GM12892 (cell line): ENCODE results near the gene ATP6V0A1.
"Not testable (repeated sequence)": the region's sequence is repeated elsewhere in the genome, so short reads cannot be mapped to it uniquely, and the experiment has no call there.

Source experiments
- DNase-seq: peaks from one replicate; pipeline ENCODE4 v3.0.0; 2011; ENCODE audit not compliant: insufficient read length
- FAIRE-seq: peaks from 2 replicates; lab custom pipeline; 2011; peaks lifted over from hg19 to GRCh38; lab: Jason Lieb, UNC
- POLR2A ChIP-seq: IDR thresholded peaks from 2 replicates; pipeline ENCODE4 v1.6.1; 2011; ENCODE audit warnings: low read depth, low read length, control low read depth
- POLR2AphosphoS5 ChIP-seq: IDR thresholded peaks from 2 replicates; pipeline ENCODE4 v1.6.1; 2011; ENCODE audit warnings: low read depth, low read length, control low read depth
- TAF1 ChIP-seq: IDR thresholded peaks from 2 replicates; pipeline ENCODE4 v1.6.1; 2011; ENCODE audit warnings: low read depth, mild to moderate bottlenecking, control low read depth, low read length, borderline replicate concordance

ATP6V0A1 gene

DNA sequence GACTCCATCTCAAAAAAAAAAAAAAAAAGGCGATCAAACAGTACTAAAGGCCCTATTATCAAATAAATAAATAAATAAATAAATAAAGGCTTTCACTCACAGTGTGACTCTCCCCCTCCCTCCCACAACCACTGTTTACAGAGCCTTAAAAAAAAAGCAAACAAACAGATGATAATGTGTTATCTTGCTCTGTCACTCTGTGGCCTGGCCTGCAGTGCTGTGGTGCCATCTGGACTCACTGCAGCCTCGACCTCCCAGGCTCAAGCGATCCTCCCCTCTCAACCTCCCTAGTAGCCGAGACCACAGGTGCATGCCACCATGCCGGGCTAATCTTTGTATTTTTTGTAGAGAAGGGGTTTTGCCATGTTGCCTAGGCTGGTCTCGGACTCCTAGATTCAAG, 69.3 kb downstream of the ATP6V0A1 start:
- FAIRE-seq (no peak), DNase-seq (no peak)

GRCh38 chr17:42529061-42529460, 70.4 kb downstream of the ATP6V0A1 start:
- TF ChIP-seq POLR2AphosphoS5: no peak
- TF ChIP-seq POLR2A: no peak
- no peak for TF ChIP-seq TAF1
- DNase-seq: no peak
- no peak for FAIRE-seq

More for the DNA sequence above, 69.3 kb downstream of the ATP6V0A1 start:
- TF ChIP-seq POLR2A (no peak), POLR2AphosphoS5 (no peak), TAF1 (no peak)

DNA sequence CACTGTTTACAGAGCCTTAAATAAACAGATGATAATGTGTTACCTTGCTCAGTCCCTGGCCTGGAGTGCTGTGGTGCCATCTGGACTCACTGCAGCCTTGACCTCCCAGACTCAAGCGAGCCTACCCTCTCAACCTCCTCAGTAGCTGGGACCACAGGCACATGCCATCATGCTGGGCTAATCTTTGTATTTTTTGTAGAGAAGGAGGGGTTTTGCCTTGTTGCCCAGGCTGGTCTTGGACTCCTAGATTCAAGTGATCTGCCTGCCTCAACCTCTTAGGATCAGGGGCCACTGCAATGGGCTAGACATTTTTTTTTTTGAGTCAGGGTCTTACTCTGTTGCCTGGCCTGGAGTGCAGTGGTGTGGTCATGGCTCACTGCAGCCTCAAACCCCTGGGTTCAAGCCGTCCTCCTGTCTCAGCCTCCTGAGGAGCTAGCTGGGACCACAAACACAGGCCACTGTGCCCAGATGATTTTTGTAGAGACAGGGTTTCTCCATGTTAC, 72.3 kb downstream of the ATP6V0A1 start:
- FAIRE-seq: no peak

DNA sequence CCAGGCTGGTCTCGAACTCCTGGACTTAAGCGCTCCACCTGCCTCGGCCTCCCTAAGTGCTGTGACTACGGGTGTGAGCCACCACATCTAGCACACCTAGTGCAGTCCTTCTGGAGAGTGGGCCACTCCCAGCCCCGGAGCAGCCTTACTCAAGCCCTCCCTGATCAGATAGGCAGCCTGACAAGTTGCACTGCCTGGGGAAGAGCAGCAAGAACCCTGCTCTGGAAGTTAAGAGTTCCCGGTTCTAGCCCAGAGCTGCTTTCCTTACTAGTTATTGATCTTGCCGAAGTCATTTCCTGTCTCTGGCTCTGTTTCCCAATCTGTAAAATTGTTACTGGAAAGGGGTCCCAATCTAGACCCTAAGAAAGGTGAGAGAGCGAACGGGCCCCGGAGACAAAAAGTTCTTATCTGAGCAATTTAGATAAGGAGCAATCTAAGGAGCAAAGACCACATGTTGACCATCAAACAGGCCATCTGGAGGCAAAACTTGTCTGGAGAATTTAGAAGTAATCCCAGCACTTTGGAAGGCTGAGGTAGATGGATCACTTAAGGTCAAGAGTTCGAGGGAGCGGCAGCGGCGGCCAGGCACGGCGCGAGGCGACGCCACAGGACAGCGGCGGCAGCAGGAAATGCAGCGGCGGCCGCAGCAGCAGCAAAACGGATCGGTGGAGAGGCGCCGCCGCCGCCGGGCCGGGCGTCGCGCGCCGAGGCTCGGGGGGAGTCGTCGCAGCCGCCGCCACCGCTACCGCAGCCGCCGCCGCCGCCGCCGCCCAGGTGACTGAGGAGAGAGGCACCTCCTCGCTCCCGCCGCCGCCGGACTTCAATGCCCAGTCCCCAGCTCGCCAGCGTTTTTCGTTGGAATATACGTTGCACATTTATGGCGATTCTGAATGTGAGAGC, 73.0 kb downstream of the ATP6V0A1 start:
- no peak for TF ChIP-seq TAF1
- no peak for TF ChIP-seq POLR2AphosphoS5
- TF ChIP-seq POLR2A: no peak
- no peak for DNase-seq
- FAIRE-seq: peak; percentile 42

More for the DNA sequence above, 72.3 kb downstream of the ATP6V0A1 start:
- DNase-seq: no peak
- TF ChIP-seq POLR2A (no peak), POLR2AphosphoS5 (no peak), TAF1 (no peak)

DNA sequence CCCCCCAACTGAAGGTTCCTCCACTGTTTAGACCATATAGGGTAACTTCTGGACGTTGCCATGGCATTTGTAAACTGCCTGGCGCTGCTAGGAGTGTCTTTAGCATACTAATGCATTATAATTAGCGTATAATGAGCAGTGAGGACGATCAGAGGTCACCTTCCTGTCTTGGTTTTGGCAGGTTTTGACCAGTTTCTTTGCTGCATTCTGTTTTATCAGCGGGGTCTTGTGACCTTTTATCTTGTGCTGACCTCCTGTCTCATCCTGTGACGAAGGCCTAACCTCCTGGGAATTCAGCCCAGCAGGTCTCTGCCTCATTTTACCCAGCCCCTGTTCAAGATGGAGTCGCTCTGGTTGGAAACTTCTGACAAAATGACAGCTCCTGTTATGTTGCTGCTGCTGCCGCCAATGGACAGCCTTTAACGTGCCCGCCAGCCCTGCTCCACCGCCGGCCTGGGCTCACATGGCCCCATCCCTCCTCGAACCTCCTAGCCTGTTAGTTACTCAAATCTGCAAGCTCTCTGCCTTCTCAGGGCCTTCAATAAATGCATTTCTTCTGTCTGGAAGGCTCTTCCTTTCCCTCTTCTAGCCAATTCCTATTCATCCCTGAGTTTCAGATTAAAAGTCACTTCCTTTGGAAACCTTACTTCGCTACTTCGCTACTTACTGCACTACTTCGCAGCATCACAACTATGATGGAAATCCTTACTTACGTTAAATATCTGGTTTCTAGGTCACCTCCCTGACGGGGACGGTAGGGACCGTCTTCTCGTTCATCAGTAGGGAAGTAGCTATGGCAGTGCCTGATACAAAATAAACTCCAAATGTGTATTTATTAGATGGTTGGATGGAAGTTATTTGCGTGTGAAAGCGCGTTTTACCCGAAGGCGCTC, 76.7 kb downstream of the ATP6V0A1 start:
- DNase-seq: no peak
- peak; percentile 27 for FAIRE-seq
- TF ChIP-seq TAF1 (no peak), POLR2A (no peak), POLR2AphosphoS5 (no peak)

DNA sequence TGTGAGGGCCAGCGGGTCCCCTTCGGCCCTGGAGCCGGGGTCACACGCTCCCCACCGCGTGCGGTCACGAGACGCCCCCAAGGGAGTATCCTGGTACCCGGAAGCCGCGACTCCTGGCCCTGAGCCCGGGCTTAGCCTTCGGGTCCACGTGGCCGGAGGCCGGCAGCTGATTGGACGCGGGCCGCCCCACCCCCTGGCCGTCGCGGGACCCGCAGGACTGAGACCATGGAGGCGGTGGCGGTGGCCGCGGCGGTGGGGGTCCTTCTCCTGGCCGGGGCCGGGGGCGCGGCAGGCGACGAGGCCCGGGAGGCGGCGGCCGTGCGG, 77.3 kb downstream of the ATP6V0A1 start, which contains the start of gene NAGLU:
Gene NAGLU (plus strand): TSS at position 194 of the 324 bp plus-strand sequence. CDS start 32 bp downstream, at position 226.
- DNase-seq (peak; percentile 100), FAIRE-seq (peak; percentile 87)
- TF ChIP-seq POLR2A (peak; percentile 72), TAF1 (peak; percentile 70), POLR2AphosphoS5 (no peak; the same call in 1 of the 2 replicates)

DNA sequence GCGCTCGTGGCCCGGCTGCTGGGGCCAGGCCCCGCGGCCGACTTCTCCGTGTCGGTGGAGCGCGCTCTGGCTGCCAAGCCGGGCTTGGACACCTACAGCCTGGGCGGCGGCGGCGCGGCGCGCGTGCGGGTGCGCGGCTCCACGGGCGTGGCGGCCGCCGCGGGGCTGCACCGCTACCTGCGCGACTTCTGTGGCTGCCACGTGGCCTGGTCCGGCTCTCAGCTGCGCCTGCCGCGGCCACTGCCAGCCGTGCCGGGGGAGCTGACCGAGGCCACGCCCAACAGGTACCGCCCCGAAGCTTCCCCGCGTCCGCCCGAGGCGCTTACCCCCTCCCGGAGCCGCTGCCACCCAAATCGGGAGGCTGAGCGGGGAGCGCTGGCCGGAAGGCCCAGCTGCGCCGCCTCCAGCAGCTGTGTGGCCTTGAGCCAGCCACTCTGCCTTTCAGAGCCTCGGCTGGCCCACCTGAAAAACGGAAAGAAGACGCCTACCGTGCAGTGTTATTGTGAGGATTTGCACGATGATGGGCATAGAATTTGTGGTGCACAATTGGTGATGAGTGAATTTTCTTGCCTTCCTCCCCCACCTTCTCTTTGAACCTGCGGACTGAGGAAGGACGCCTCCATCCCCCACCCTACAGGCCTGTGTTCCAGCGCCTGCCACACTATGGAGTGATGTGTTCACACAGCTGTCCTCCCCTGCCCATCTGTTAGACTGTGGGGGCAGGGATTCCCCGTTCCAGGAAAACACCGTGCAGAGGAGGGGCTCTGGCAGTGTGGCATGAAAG, 77.9 kb downstream of the ATP6V0A1 start:
- FAIRE-seq (peak; percentile 72), DNase-seq (peak; percentile 96)
- TF ChIP-seq POLR2A: no peak
- no peak; the same call in 1 of the 2 replicates for TF ChIP-seq POLR2AphosphoS5
- no peak for TF ChIP-seq TAF1

DNA sequence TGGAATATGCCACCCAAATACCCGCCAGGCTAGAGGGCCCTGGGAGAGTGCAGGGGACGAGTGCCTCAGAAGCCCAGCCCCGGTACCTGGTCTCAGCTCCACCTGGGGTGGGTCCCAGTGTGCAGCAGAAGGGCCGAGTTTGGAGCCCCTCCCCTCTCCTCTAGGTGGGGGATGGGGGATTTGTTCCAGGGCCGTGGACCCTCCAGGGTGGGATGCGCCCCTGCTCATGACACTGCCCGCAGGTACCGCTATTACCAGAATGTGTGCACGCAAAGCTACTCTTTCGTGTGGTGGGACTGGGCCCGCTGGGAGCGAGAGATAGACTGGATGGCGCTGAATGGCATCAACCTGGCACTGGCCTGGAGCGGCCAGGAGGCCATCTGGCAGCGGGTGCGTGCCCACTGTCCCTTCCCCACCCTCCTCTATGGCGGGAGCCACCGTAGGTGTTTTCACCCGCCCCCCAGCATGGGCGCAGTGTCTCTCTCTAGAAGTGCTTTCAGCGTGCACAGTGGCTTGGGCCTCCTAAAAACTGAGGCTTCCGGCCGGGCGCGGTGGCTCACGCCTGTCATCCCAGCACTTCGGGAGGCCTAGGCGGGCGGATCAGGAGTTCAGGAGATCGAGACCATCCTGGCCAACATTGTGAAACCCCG, 78.6 kb downstream of the ATP6V0A1 start:
- TF ChIP-seq TAF1 (no peak), POLR2A (no peak; the same call in 1 of the 2 replicates)
- DNase-seq: no peak
- FAIRE-seq: no peak

DNA sequence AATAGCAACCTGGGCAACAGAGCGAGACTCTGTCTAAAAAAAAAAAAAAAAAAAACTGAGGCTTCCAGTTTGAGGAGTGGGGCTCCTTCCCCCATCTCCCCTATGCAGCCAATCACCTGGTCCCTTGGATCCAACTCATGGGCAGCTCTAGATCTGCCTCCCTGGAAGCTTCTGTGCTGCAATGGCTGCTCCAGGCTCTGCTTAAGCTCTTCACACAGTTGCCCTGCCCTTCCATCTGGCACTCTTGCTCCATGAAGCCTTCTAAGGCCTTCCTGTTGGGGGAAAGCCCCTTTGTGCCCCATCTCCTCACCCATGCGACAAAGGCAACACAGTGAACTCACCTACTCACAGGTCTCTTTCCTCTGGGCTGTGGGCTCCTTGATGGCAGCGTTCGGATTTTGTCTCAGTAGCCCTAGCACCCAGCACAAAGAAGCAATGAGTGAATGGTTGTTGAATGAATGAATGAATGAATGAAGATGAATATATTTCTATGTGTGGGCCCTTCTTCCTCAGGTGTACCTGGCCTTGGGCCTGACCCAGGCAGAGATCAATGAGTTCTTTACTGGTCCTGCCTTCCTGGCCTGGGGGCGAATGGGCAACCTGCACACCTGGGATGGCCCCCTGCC, 79.3 kb downstream of the ATP6V0A1 start:
- FAIRE-seq: no peak
- no peak for DNase-seq
- TF ChIP-seq POLR2AphosphoS5 (0 out of 2 replicates have a peak, but pooled peaks have one; percentile 12), POLR2A (no peak)

DNA sequence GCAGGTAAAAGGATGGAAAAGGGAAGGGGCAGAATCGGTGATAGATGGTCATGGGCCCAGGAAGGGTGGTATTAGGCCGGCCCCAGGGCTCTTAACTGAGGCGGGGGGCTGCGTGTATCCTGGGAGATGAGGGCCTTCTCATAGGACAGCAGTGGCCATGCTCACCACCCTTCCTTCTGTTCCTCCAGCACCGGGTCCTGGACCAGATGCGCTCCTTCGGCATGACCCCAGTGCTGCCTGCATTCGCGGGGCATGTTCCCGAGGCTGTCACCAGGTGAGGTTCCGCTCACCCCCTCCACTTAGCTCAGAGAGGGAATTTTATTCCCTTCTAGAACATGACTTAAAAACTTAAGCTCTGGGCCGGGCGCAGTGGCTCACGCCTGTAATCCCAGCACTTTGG, 79.8 kb downstream of the ATP6V0A1 start:
- TF ChIP-seq POLR2A (no peak), POLR2AphosphoS5 (no peak), TAF1 (no peak)
- DNase-seq (no peak), FAIRE-seq (no peak)

- FAIRE-seq, DNase-seq: not testable (repeated sequence)
Measured at GRCh38 chr17:42540558-42540957, 81.9 kb downstream of the ATP6V0A1 start.
